Fibroblast of pulmonary artery (primary cell): ENCODE results near the gene PSEN1.

Experiments
- DNase-seq: peaks from one replicate; pipeline ENCODE4 v3.0.0-alpha.2; 2010; ENCODE audit warnings: low read depth
- H3K4me3 ChIP-seq: replicated peaks from 2 replicates; pipeline ENCODE4 v1.5.1; 2011; ENCODE audit warnings: low read depth, mild to moderate bottlenecking, control low read depth, low read length, moderate library complexity
- CTCF ChIP-seq: IDR thresholded peaks from 2 replicates; pipeline ENCODE4 v1.5.1; 2011; ENCODE audit warnings: mild to moderate bottlenecking, control low read depth, low read length, inconsistent platforms; ENCODE audit errors: missing control alignments

Gene PSEN1

GRCh38 chr14:73140811-73141323 is 4.6 kb downstream of the PSEN1 start:
- H3K4me3 ChIP-seq: no peak overlapping the region
- TF ChIP-seq CTCF: no peak
- no peak for DNase-seq

- H3K4me3 ChIP-seq: no peak overlapping the region
- no peak for DNase-seq
- no peak for TF ChIP-seq CTCF
Measured at GRCh38 chr14:73142216-73142615, 5.9 kb downstream of the PSEN1 start.

- DNase-seq: no peak
- no peak for TF ChIP-seq CTCF
- H3K4me3 ChIP-seq: no peak overlapping the region
Measured at GRCh38 chr14:73143003-73143402, 6.7 kb downstream of the PSEN1 start.

- H3K4me3 ChIP-seq: no peak overlapping the region
- TF ChIP-seq CTCF: no peak
- no peak for DNase-seq
Measured at GRCh38 chr14:73143617-73144016, 7.3 kb downstream of the PSEN1 start.

GRCh38 chr14:73145371-73145770 is 9.1 kb downstream of the PSEN1 start:
- TF ChIP-seq CTCF: no peak
- no peak for DNase-seq
- H3K4me3 ChIP-seq: no peak overlapping the region

- TF ChIP-seq CTCF: no peak
- no peak for DNase-seq
- no peak overlapping the region for H3K4me3 ChIP-seq
Measured at GRCh38 chr14:73146111-73146510, 9.8 kb downstream of the PSEN1 start.

- H3K4me3 ChIP-seq: no peak overlapping the region
- DNase-seq: no peak
- no peak for TF ChIP-seq CTCF
Measured at GRCh38 chr14:73149753-73150152, 13.4 kb downstream of the PSEN1 start.
